ENCODE results near the gene MTHFD1.

The MTHFD1 gene

GRCh38 chr14:64502887-64503433, 114.8 kb downstream of the MTHFD1 start:
- TF ChIP-seq GABPA (IDR thresholded peaks at IDR 0.05; ENCODE audit: low read depth) = no peak
- no peak for TF ChIP-seq POLR2AphosphoS5 (IDR thresholded peaks at IDR 0.05; ENCODE audit: low read depth)
- no peak for TF ChIP-seq SPI1 (IDR thresholded peaks at IDR 0.05; ENCODE audit: borderline replicate concordance, low read depth)
- TF ChIP-seq, protein P1, sequence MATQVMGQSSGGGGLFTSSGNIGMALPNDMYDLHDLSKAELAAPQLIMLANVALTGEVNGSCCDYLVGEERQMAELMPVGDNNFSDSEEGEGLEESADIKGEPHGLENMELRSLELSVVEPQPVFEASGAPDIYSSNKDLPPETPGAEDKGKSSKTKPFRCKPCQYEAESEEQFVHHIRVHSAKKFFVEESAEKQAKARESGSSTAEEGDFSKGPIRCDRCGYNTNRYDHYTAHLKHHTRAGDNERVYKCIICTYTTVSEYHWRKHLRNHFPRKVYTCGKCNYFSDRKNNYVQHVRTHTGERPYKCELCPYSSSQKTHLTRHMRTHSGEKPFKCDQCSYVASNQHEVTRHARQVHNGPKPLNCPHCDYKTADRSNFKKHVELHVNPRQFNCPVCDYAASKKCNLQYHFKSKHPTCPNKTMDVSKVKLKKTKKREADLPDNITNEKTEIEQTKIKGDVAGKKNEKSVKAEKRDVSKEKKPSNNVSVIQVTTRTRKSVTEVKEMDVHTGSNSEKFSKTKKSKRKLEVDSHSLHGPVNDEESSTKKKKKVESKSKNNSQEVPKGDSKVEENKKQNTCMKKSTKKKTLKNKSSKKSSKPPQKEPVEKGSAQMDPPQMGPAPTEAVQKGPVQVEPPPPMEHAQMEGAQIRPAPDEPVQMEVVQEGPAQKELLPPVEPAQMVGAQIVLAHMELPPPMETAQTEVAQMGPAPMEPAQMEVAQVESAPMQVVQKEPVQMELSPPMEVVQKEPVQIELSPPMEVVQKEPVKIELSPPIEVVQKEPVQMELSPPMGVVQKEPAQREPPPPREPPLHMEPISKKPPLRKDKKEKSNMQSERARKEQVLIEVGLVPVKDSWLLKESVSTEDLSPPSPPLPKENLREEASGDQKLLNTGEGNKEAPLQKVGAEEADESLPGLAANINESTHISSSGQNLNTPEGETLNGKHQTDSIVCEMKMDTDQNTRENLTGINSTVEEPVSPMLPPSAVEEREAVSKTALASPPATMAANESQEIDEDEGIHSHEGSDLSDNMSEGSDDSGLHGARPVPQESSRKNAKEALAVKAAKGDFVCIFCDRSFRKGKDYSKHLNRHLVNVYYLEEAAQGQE (IDR thresholded peaks at IDR 0.05; ENCODE audit: insufficient replicate concordance, low read depth) = no peak
- TF ChIP-seq, protein P2, sequence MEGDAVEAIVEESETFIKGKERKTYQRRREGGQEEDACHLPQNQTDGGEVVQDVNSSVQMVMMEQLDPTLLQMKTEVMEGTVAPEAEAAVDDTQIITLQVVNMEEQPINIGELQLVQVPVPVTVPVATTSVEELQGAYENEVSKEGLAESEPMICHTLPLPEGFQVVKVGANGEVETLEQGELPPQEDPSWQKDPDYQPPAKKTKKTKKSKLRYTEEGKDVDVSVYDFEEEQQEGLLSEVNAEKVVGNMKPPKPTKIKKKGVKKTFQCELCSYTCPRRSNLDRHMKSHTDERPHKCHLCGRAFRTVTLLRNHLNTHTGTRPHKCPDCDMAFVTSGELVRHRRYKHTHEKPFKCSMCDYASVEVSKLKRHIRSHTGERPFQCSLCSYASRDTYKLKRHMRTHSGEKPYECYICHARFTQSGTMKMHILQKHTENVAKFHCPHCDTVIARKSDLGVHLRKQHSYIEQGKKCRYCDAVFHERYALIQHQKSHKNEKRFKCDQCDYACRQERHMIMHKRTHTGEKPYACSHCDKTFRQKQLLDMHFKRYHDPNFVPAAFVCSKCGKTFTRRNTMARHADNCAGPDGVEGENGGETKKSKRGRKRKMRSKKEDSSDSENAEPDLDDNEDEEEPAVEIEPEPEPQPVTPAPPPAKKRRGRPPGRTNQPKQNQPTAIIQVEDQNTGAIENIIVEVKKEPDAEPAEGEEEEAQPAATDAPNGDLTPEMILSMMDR (IDR thresholded peaks at IDR 0.05; ENCODE audit: insufficient read depth, low read length) = no peak
- peak overlapping the region; percentile 62 for H3K4me3 ChIP-seq (replicated peaks; ENCODE audit: insufficient read depth, low read length)
- H3K27ac ChIP-seq (replicated peaks) = peak overlapping the region; percentile 98
- no peak for DNase-seq (ENCODE audit: low read depth in 1 of 2, low spot score in 1 of 2)
- no peaks in the 10 kb centered on the region for H3K27me3 ChIP-seq (ENCODE audit: insufficient read depth, poor library complexity, severe bottlenecking)

DNA sequence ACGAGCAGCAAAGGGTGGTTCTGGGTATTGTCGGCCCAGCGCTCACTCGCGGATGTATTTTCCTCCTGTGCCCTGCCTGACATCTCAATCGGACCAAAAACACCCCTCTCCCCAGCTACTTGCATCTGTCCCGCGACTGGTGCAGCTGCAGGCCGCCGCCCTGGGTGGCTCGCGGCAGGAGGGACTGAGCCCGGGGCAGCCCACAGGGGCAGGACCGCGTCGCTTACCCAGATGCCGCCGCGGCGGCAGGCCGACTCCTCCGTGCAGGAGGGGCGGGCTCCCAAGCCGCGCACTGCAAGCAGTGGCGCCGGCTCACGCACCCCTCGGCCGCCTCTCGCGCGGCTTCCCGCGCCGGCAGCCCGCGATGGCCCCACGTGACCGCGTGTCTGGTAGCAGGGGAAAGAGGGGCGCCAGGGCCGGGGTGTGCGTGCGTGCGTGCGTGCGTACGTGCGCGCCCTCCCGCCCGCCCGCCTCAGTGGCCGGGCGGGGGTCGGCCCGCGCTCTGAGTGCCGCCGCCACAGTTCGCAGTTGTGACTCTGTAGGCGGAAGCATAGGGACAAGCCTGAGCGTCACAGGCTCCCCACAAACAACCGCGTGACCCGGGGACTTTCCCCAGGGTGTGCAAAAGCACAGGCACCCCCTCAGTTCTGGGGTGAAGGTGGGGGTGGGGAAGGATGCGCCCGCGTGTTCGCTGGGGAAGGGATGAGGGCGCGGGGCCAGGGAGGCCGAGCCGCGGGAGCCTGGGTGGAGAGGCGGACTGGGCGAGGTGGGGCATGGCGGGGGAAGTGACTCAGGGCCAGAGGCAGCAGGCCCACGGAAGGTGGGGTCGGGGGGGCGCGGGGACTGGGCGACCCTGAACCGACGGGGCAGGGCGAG, 115.5 kb downstream of the MTHFD1 start, which contains the start of gene ZBTB25:
TSS of gene ZBTB25 (minus strand) at position 405 of the 876 bp plus-strand sequence. CDS start 13,305 bp downstream, outside the sequence.
- H3K27me3 ChIP-seq (ENCODE audit: insufficient read depth, poor library complexity, severe bottlenecking) = no peaks in the 10 kb centered on the region
- peak within 1 kb of the TSS; percentile 62 for H3K4me3 ChIP-seq (replicated peaks; ENCODE audit: insufficient read depth, low read length)
- TF ChIP-seq POLR2AphosphoS5 (IDR thresholded peaks at IDR 0.05; ENCODE audit: low read depth) (peak; percentile 68), SPI1 (IDR thresholded peaks at IDR 0.05; ENCODE audit: borderline replicate concordance, low read depth) (no peak)
- TF ChIP-seq, protein P1 (IDR thresholded peaks at IDR 0.05; ENCODE audit: insufficient replicate concordance, low read depth) = no peak
- TF ChIP-seq, protein P2 (IDR thresholded peaks at IDR 0.05; ENCODE audit: insufficient read depth, low read length) = no peak
- H3K27ac ChIP-seq (replicated peaks) = peak within 1 kb of the TSS; percentile 98
- peak; percentile 68 to 79 for DNase-seq (ENCODE audit: low read depth in 1 of 2, low spot score in 1 of 2)

DNA sequence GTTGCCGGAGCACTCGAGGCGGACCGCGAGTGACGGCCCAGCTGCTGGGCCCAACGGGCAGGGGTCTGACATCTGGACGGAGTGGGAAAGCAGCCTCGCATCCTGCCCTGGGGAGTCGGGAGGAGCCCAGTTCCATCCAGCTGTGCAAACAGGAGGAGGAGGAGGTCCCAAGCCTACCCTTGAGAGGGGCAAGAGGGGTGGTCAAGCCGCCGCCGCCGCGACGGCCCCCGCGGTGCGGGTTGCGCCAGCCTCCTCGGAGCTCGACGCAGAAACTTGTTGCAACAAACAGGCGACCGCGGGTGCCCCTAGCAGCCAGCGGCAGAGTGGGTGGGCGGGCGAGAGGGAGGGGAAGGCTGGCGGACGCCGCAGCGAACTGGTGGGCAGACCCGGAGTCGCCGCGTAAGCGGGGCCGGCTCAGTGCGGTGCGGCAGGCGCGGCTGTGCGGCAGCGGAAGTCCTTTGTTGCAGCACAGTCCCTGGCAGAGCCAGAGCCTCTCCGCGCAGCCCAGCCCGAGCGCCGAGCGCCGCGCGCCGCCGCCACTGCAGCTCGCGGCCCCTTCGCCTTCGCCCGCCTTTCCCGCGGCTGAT, 116.2 kb downstream of the MTHFD1 start, which contains the start of gene ZBTB1:
TSS of gene ZBTB1 (plus strand) at position 461 of the 587 bp plus-strand sequence. CDS start 16,735 bp downstream, outside the sequence.
- TF ChIP-seq POLR2AphosphoS5 (IDR thresholded peaks at IDR 0.05; ENCODE audit: low read depth) = peak; percentile 43; the same call in 1 of the 2 replicates
- TF ChIP-seq, protein P2 (IDR thresholded peaks at IDR 0.05; ENCODE audit: insufficient read depth, low read length) = no peak
- H3K27me3 ChIP-seq (ENCODE audit: insufficient read depth, poor library complexity, severe bottlenecking) = no peaks in the 10 kb centered on the region
- peak within 1 kb of the TSS; percentile 62 for H3K4me3 ChIP-seq (replicated peaks; ENCODE audit: insufficient read depth, low read length)
- peak within 1 kb of the TSS; percentile 98 for H3K27ac ChIP-seq (replicated peaks)
- peak; percentile 53 to 79 for DNase-seq (ENCODE audit: low read depth in 1 of 2, low spot score in 1 of 2)
